ENCODE data around the gene HSPG2. TPM values are rescaled to one million over a fixed set of nuclear protein-coding genes. Genes with fewer than 3 reads are reported as not detected.
"Not testable (repeated sequence)": the region's sequence is repeated elsewhere in the genome, so short reads cannot be mapped to it uniquely, and the experiment has no call there.

HSPG2 gene
- total RNA-seq, 1 donor: 265 TPM

DNA sequence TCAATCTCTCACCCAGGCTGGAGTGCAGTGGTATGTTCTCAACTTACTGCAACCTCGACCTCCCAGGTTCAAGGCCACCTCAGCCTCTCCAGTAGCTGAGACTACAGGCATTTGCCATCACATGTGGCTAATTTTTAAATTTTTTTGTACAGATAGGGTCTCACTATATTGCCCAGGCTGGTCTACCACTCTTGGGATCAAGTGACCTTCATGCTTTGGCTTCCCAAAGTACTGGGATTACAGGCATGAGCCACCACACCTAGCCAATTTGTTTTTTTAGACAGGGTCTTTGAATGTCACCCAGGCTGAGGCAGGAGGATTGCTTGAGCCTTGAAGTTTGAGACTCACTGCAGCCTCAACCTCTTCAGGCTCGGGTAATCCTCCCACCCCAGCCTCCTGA, 144.0 kb downstream of the HSPG2 start:
- H4K20me1 ChIP-seq (ENCODE audit: insufficient read depth, low read length): no peaks in the 10 kb centered on the region
- H3K4me1 ChIP-seq (ENCODE audit: insufficient read depth, low read length): no peaks in the 10 kb centered on the region
- TF ChIP-seq, protein P1, sequence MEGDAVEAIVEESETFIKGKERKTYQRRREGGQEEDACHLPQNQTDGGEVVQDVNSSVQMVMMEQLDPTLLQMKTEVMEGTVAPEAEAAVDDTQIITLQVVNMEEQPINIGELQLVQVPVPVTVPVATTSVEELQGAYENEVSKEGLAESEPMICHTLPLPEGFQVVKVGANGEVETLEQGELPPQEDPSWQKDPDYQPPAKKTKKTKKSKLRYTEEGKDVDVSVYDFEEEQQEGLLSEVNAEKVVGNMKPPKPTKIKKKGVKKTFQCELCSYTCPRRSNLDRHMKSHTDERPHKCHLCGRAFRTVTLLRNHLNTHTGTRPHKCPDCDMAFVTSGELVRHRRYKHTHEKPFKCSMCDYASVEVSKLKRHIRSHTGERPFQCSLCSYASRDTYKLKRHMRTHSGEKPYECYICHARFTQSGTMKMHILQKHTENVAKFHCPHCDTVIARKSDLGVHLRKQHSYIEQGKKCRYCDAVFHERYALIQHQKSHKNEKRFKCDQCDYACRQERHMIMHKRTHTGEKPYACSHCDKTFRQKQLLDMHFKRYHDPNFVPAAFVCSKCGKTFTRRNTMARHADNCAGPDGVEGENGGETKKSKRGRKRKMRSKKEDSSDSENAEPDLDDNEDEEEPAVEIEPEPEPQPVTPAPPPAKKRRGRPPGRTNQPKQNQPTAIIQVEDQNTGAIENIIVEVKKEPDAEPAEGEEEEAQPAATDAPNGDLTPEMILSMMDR (IDR thresholded peaks at IDR 0.05; ENCODE audit: extremely low read depth, low read depth, low read length): no peak
- H3K9me3 ChIP-seq (ENCODE audit: low read depth, low read length): peaks cover 6% of the 10 kb centered on the region
- no peak overlapping the region for H2AFZ ChIP-seq (ENCODE audit: low read length)
- no peaks in the 10 kb centered on the region for H3K79me2 ChIP-seq (ENCODE audit: insufficient read depth, low read length)
- no peak overlapping the region for H3K27ac ChIP-seq (ENCODE audit: low read depth, low read length)
- H3K4me3 ChIP-seq (ENCODE audit: insufficient read depth, low read length): no peak overlapping the region
- H3K36me3 ChIP-seq (ENCODE audit: insufficient read depth, low read length): no peaks in the 10 kb centered on the region
- DNase-seq (ENCODE audit: insufficient read length, low spot score, missing footprints): no peak
- no peaks in the 10 kb centered on the region for H3K27me3 ChIP-seq (ENCODE audit: insufficient read depth, low read length)
- H3K4me2 ChIP-seq (ENCODE audit: insufficient read depth, low read length): no peak overlapping the region

DNA sequence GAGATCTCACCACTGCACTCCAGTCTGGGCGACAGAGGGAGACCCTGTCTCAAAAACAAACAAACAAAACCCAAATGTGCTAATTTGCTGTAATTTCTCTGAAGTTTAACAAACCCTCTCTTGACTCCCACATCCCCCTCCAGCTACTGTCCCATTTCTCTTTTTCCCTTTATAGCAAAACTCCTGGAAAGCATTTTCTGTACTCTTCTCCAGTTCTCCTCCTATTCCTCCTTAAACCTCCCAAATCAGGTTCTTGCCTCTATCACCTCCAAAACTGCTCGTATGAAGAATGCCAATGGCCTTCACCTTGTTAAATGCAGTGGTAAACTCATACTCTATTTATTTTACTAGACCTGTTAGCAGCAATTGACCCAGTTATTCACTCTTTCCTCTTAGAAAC, 150.5 kb downstream of the HSPG2 start:
- no peak overlapping the region for H3K4me2 ChIP-seq (ENCODE audit: insufficient read depth, low read length)
- H2AFZ ChIP-seq (ENCODE audit: low read length): no peak overlapping the region
- no peak overlapping the region for H3K4me3 ChIP-seq (ENCODE audit: insufficient read depth, low read length)
- H3K36me3 ChIP-seq (ENCODE audit: insufficient read depth, low read length): no peaks in the 10 kb centered on the region
- H3K79me2 ChIP-seq (ENCODE audit: insufficient read depth, low read length): peaks cover 13% of the 10 kb centered on the region
- no peaks in the 10 kb centered on the region for H3K27me3 ChIP-seq (ENCODE audit: insufficient read depth, low read length)
- H4K20me1 ChIP-seq (ENCODE audit: insufficient read depth, low read length): no peaks in the 10 kb centered on the region
- no peaks in the 10 kb centered on the region for H3K9me3 ChIP-seq (ENCODE audit: low read depth, low read length)
- DNase-seq (ENCODE audit: insufficient read length, low spot score, missing footprints): no peak
- peaks cover 12% of the 10 kb centered on the region for H3K4me1 ChIP-seq (ENCODE audit: insufficient read depth, low read length)
- TF ChIP-seq, protein P1 (IDR thresholded peaks at IDR 0.05; ENCODE audit: extremely low read depth, low read depth, low read length): no peak
- no peak overlapping the region for H3K27ac ChIP-seq (ENCODE audit: low read depth, low read length)

- DNase-seq (ENCODE audit: insufficient read length, low spot score, missing footprints); H3K4me3 ChIP-seq (ENCODE audit: insufficient read depth, low read length); H2AFZ ChIP-seq (ENCODE audit: low read length); H3K36me3 ChIP-seq (ENCODE audit: insufficient read depth, low read length); H3K4me2 ChIP-seq (ENCODE audit: insufficient read depth, low read length); H3K27me3 ChIP-seq (ENCODE audit: insufficient read depth, low read length); H3K27ac ChIP-seq (ENCODE audit: low read depth, low read length); H3K9me3 ChIP-seq (ENCODE audit: low read depth, low read length); H4K20me1 ChIP-seq (ENCODE audit: insufficient read depth, low read length): not testable (repeated sequence)
- peaks cover 19% of the 10 kb centered on the region for H3K4me1 ChIP-seq (ENCODE audit: insufficient read depth, low read length)
- peaks cover 20% of the 10 kb centered on the region for H3K79me2 ChIP-seq (ENCODE audit: insufficient read depth, low read length)
Observed at GRCh38 chr1:21785764-21786163, 151.3 kb downstream of the HSPG2 start.

- H3K4me3 ChIP-seq (ENCODE audit: insufficient read depth, low read length): peak overlapping the region; percentile 77
- DNase-seq (ENCODE audit: insufficient read length, low spot score, missing footprints): peak; percentile 80
Observed at GRCh38 chr1:21783679-21784603, 153.2 kb downstream of the HSPG2 start.

More at GRCh38 chr1:21783679-21784603, 153.2 kb downstream of the HSPG2 start:
- H3K9me3 ChIP-seq (ENCODE audit: low read depth, low read length): no peaks in the 10 kb centered on the region
- H3K4me1 ChIP-seq (ENCODE audit: insufficient read depth, low read length): peaks cover 19% of the 10 kb centered on the region
- TF ChIP-seq, protein P1 (IDR thresholded peaks at IDR 0.05; ENCODE audit: extremely low read depth, low read depth, low read length): no peak
- H2AFZ ChIP-seq (ENCODE audit: low read length): peak overlapping the region; percentile 91
- H3K27me3 ChIP-seq (ENCODE audit: insufficient read depth, low read length): no peaks in the 10 kb centered on the region
- peak overlapping the region; percentile 99 for H3K27ac ChIP-seq (ENCODE audit: low read depth, low read length)
- peaks cover 9% of the 10 kb centered on the region for H4K20me1 ChIP-seq (ENCODE audit: insufficient read depth, low read length)
- peak overlapping the region; percentile 96 for H3K4me2 ChIP-seq (ENCODE audit: insufficient read depth, low read length)
- peaks cover 38% of the 10 kb centered on the region for H3K79me2 ChIP-seq (ENCODE audit: insufficient read depth, low read length)
- H3K36me3 ChIP-seq (ENCODE audit: insufficient read depth, low read length): no peaks in the 10 kb centered on the region
